IMR-90 (cell line): ENCODE measurements around the gene NIBAN1. TPM values are rescaled to one million over a fixed set of nuclear protein-coding genes. Genes with fewer than 3 reads are reported as not detected.

Source experiments
- ATAC-seq: fragments of 200-7000 bp; cut with Tn5 transposase; 2 replicates; pipeline ENCODE4 v1.9.1; 2020; ENCODE audit warnings: low read depth, mild to moderate bottlenecking, moderate library complexity
- BruUV-seq: library from RNA; stranded (reverse); fragments of 400-500 nt; replicated peaks from 2 replicates; lab custom pipeline; 2021; lab: Mats Ljungman, UMichigan
- CTCF ChIA-PET: fragments of 300-600 bp; formaldehyde crosslinking; extraction: SDS; loops from one replicate; lab custom pipeline; 2021; ENCODE audit warnings: antibody characterized with exemption; lab: Yijun Ruan, JAX
- POLR2A ChIA-PET: fragments of 300-600 bp; sonication (Branson Sonifier 250); formaldehyde crosslinking; loops from one replicate; lab custom pipeline; 2022; ENCODE audit warnings: antibody characterized with exemption; ENCODE audit not compliant: unreplicated experiment; lab: Charles Lee
- DNase-seq: peaks from one replicate; pipeline ENCODE4 v3.0.0; 2013
- H2AFZ ChIP-seq: replicated peaks from 2 replicates; pipeline ENCODE3; 2013; ENCODE audit warnings: low read length, mild to moderate bottlenecking; ENCODE audit not compliant: poor library complexity
- H2AK5ac ChIP-seq: 2 replicates; pipeline ENCODE4 v1.6.1; 2013; ENCODE audit warnings: low read depth, low read length, inconsistent platforms
- H2AK9ac ChIP-seq: replicated peaks from 2 replicates; pipeline ENCODE3; 2013; ENCODE audit warnings: mild to moderate bottlenecking, low read depth, low read length, moderate library complexity; ENCODE audit not compliant: poor library complexity
- H2BK120ac ChIP-seq: 2 replicates; pipeline ENCODE4 v1.6.1; 2013; ENCODE audit warnings: low read depth, low read length, inconsistent platforms
- H2BK15ac ChIP-seq: 3 replicates; pipeline ENCODE4 v1.6.1; 2013; ENCODE audit warnings: low read depth, low read length, inconsistent platforms
- H2BK20ac ChIP-seq: 2 replicates; pipeline ENCODE4 v1.6.1; 2013; ENCODE audit warnings: low read depth, mild to moderate bottlenecking, inconsistent platforms, low read length, moderate library complexity
- H2BK5ac ChIP-seq: 2 replicates; pipeline ENCODE4 v1.6.1; 2013; ENCODE audit warnings: mild to moderate bottlenecking, low read depth, low read length, inconsistent platforms; ENCODE audit not compliant: poor library complexity, severe bottlenecking
- H3K14ac ChIP-seq: replicated peaks from 2 replicates; pipeline ENCODE4 v1.6.1; 2013; ENCODE audit warnings: low read depth, low read length, inconsistent platforms
- H3K18ac ChIP-seq: 2 replicates; pipeline ENCODE4 v1.6.1; 2013; ENCODE audit warnings: low read depth, low read length, control low read depth
- H3K23ac ChIP-seq: 2 replicates; pipeline ENCODE4 v1.6.1; 2013; ENCODE audit warnings: low read depth, low read length, inconsistent platforms
- H3K27ac ChIP-seq: 2 replicates; pipeline ENCODE4 v1.5.1; 2013; ENCODE audit warnings: mild to moderate bottlenecking, control low read depth, low read length; ENCODE audit not compliant: insufficient read depth
- H3K27me3 ChIP-seq: 2 replicates; pipeline ENCODE4 v1.6.1; 2013; ENCODE audit warnings: low read length; ENCODE audit not compliant: control insufficient read depth, insufficient read depth
- H3K36me3 ChIP-seq: 2 replicates; pipeline ENCODE4 v1.6.1; 2013; ENCODE audit warnings: low read length, mixed read lengths; ENCODE audit not compliant: control insufficient read depth, insufficient read depth
- H3K4ac ChIP-seq: 2 replicates; pipeline ENCODE4 v1.6.1; 2013; ENCODE audit warnings: low read depth, low read length, inconsistent platforms
- H3K4me1 ChIP-seq: 2 replicates; pipeline ENCODE4 v1.6.1; 2013; ENCODE audit warnings: low read length, mixed read lengths; ENCODE audit not compliant: control insufficient read depth, insufficient read depth
- H3K4me2 ChIP-seq: 2 replicates; pipeline ENCODE4 v1.6.1; 2013; ENCODE audit warnings: low read depth, mild to moderate bottlenecking, control low read depth, low read length, moderate library complexity
- H3K4me3 ChIP-seq: 2 replicates; pipeline ENCODE4 v1.5.1; 2013; ENCODE audit warnings: low read depth, mild to moderate bottlenecking, control low read depth, low read length, moderate library complexity; ENCODE audit not compliant: insufficient read depth
- H3K56ac ChIP-seq: 2 replicates; pipeline ENCODE4 v1.6.1; 2013; ENCODE audit warnings: low read length, inconsistent platforms; ENCODE audit not compliant: insufficient read depth; ENCODE audit errors: extremely low read depth
- H3K79me1 ChIP-seq, 2 experiments: 2 replicates each; pipeline ENCODE4 v1.6.1; 2013; ENCODE audit warnings: low read length in 2 of 2, inconsistent platforms in 1 of 2, low read depth in 1 of 2
- H3K9ac ChIP-seq: 2 replicates; pipeline ENCODE4 v1.6.1; 2013; ENCODE audit warnings: low read depth, low read length, control low read depth
- H3K9me1 ChIP-seq: 2 replicates; pipeline ENCODE4 v1.6.1; 2013; ENCODE audit warnings: low read length, inconsistent platforms; ENCODE audit not compliant: insufficient read depth
- H3K9me3 ChIP-seq: 2 replicates; pipeline ENCODE4 v1.6.1; 2013; ENCODE audit warnings: low read length; ENCODE audit not compliant: control insufficient read depth, insufficient read depth
- H4K20me1 ChIP-seq: 2 replicates; pipeline ENCODE4 v1.6.1; 2013; ENCODE audit warnings: low read length, inconsistent platforms; ENCODE audit not compliant: insufficient read depth
- H4K5ac ChIP-seq: 2 replicates; pipeline ENCODE4 v1.6.1; 2013; ENCODE audit warnings: mild to moderate bottlenecking, low read depth, low read length, control low read depth
- H4K8ac ChIP-seq, 2 experiments: 2 replicates each; pipeline ENCODE4 v1.6.1; 2013; ENCODE audit warnings: low read depth in 2 of 2, low read length in 2 of 2, control low read depth in 1 of 2, inconsistent platforms in 1 of 2
- H4K91ac ChIP-seq: 2 replicates; pipeline ENCODE4 v1.6.1; 2013; ENCODE audit warnings: low read depth, low read length, inconsistent platforms; ENCODE audit not compliant: insufficient read depth
- BHLHE40 ChIP-seq: fragments of 150-350 bp; IDR thresholded peaks from 2 replicates; pipeline ENCODE4 v1.6.1; 2016; ENCODE audit warnings: mild to moderate bottlenecking, low read depth, low read length
- CEBPB ChIP-seq: IDR thresholded peaks from 2 replicates; pipeline ENCODE4 v1.6.1; 2012; ENCODE audit warnings: low read depth, low read length, improper control_type of control experiment
- ELK1 ChIP-seq: fragments of 150-350 bp; IDR thresholded peaks from 2 replicates; pipeline ENCODE4 v1.6.1; 2016; ENCODE audit warnings: low read depth, mild to moderate bottlenecking, low read length, moderate library complexity, borderline replicate concordance
- FOS ChIP-seq: fragments of 150-350 bp; IDR thresholded peaks from 2 replicates; pipeline ENCODE4 v1.6.1; 2016; ENCODE audit warnings: low read depth, low read length
- MXI1 ChIP-seq: IDR thresholded peaks from 2 replicates; pipeline ENCODE4 v1.6.1; 2012; ENCODE audit warnings: low read depth, mild to moderate bottlenecking, low read length, moderate library complexity, borderline replicate concordance
- NFE2L2 ChIP-seq: fragments of 150-350 bp; IDR thresholded peaks from 2 replicates; pipeline ENCODE4 v1.6.1; 2016; ENCODE audit warnings: low read depth, mild to moderate bottlenecking, low read length
- RAD21 ChIP-seq: IDR thresholded peaks from 2 replicates; pipeline ENCODE4 v1.6.1; 2012; ENCODE audit warnings: low read length, improper control_type of control experiment
- RCOR1 ChIP-seq: IDR thresholded peaks from 2 replicates; pipeline ENCODE4 v1.6.1; 2012; ENCODE audit warnings: mild to moderate bottlenecking, low read length, improper control_type of control experiment; ENCODE audit not compliant: insufficient replicate concordance
- RFX5 ChIP-seq: IDR thresholded peaks from 2 replicates; pipeline ENCODE4 v1.8.0; 2012; ENCODE audit warnings: low read depth, mild to moderate bottlenecking, low read length, moderate library complexity
- WGBS, 2 experiments: methylation state at CpG; one replicate each; pipeline versions ENCODE4 v1.1.5 to v1.1.7; 2013; ENCODE audit warnings: missing lambda C conversion rate in 2 of 2; ENCODE audit not compliant: insufficient read length in 1 of 2; ENCODE audit errors: extremely low coverage in 2 of 2; 5-methylcytosine and 5-hydroxymethylcytosine counted together
- dilution Hi-C: fragments of 300-500 bp; cut with HindIII; formaldehyde crosslinking; loops from one replicate; pipeline ENCODE4 v1.14.3; 2018; ENCODE audit warnings: low sequenced_read_pairs; ENCODE audit not compliant: unreplicated experiment
- in situ Hi-C: fragments of 300-500 bp; cut with MboI; formaldehyde crosslinking; loops from 3 replicates; pipeline ENCODE4 v1.14.3; 2019; ENCODE audit warnings: low sequenced_read_pairs, inconsistent platforms, mixed read lengths
- intact Hi-C: fragments of 100-400 bp; cut with micrococcal nuclease; formaldehyde crosslinking; loops from 2 replicates; pipeline ENCODE4 v1.10.0; 2022
- polyA plus RNA-seq, 3 experiments: library from polyadenylated mRNA; depleted of rRNA; stranded (reverse); fragments of >200 nt; gene quantifications; 2 replicates each; pipeline ENCODE4 v1.2.3, GENCODE V29; 2012; ENCODE audit warnings: low replicate concordance in 1 of 3
- total RNA-seq: library from RNA; depleted of rRNA; stranded (reverse); fragments of >200 nt; gene quantifications from 2 replicates; pipeline ENCODE4 v1.2.3, GENCODE V29; 2012

Gene NIBAN1
- total and polyA plus RNA-seq, 2 of the 4 experiments (the other 2 are of a cell fraction), result 4.0 to 10.0 TPM

- Histone ChIP-seq H3K27me3 (no peaks in the 10 kb centered on the region), H3K9me3 (no peaks in the 10 kb centered on the region), H2AK9ac (no peak overlapping the region), H4K20me1 (no peaks in the 10 kb centered on the region), H3K14ac (no peak overlapping the region), H3K9ac (no peak overlapping the region), H3K4me1 (peaks cover 6% of the 10 kb centered on the region; the same call in 1 of the 2 replicates), H3K79me1 (no peaks in the 10 kb centered on the region), H3K9me1 (peaks cover 9% of the 10 kb centered on the region), H3K4ac (no peak overlapping the region), H2BK120ac (no peak overlapping the region), H3K4me3 (no peak overlapping the region), H2BK15ac (no peak overlapping the region), H3K36me3 (no peaks in the 10 kb centered on the region), H2AK5ac (no peak overlapping the region), H2BK20ac (no peak overlapping the region), H3K4me2 (no peak overlapping the region), H3K27ac (no peak overlapping the region), H3K56ac (no peak overlapping the region), H4K5ac (no peak overlapping the region), H4K91ac (no peak overlapping the region), H2BK5ac (no peak overlapping the region), H4K8ac (no peak overlapping the region), H3K18ac (no peak overlapping the region), H3K23ac (no peak overlapping the region), H2AFZ (no peak overlapping the region)
- ChIA-PET CTCF (interaction anchor here (0.5 kb wide), 1 partner anchor 1777 kb away, joined by 3 read pairs; no protein-coding TSS in a partner anchor), POLR2A (no interaction called here)
- intact Hi-C loops (no loop called here), dilution Hi-C loops (no loop called here), in situ Hi-C loops (no loop called here)
- 77% methylated on average over 2 of the region's 3 CpGs; no CpG with 5 or more reads in 1 of the 2 experiments for WGBS, 2 experiments
- TF ChIP-seq FOS (no peak), RCOR1 (no peak), MXI1 (no peak), CEBPB (no peak), BHLHE40 (no peak), ELK1 (no peak), NFE2L2 (no peak), RAD21 (no peak), RFX5 (no peak)
- DNase-seq (no peak), ATAC-seq (no peak)
- no TSS peak for BruUV-seq
Observed at GRCh38 chr1:185014941-185015340, 40.6 kb upstream of the NIBAN1 start.
